Measurements from ENCODE around the gene POU2F3.

- TF ChIP-seq EP300 (IDR thresholded peaks at IDR 0.05) (no peak), CTCF (IDR thresholded peaks at IDR 0.05) (no peak), POLR2AphosphoS5 (IDR thresholded peaks at IDR 0.05) (no peak), POLR2A (IDR thresholded peaks at IDR 0.05) (peak in 1 of 2 donors; percentile 49)
Measured at GRCh38 chr11:120324932-120325810, 85.2 kb downstream of the POU2F3 start, which contains the start of gene TLCD5.
